Activated CD4-positive, alpha-beta T cell treated with anti-CD3 and anti-CD28 coated beads, Interleukin-2, Interleukin-4, amounts not matched to agents 100 ng/mL and 50 ng/mL, durations not matched to agents 16 hours and 8 hours (primary cell): ENCODE measurements around the gene CPS1.

Source experiments
- DNase-seq: peaks from one replicate; pipeline ENCODE4 v3.0.0-alpha.2; 2020; ENCODE audit warnings: low spot score

Gene CPS1

GRCh38 chr2:210546424-210547208, 9.8 kb upstream of the CPS1 start:
- no peak for DNase-seq

GRCh38 chr2:210548031-210548430, 8.4 kb upstream of the CPS1 start:
- DNase-seq, result no peak

GRCh38 chr2:210548878-210549384, 7.5 kb upstream of the CPS1 start:
- no peak for DNase-seq

- no peak for DNase-seq
These were observed 5.4 kb upstream of the CPS1 start for GRCh38 chr2:210551001-210551400.

GRCh38 chr2:210553373-210553772, 3.0 kb upstream of the CPS1 start:
- no peak for DNase-seq

GRCh38 chr2:210555555-210555954, 844 bp upstream of the CPS1 start:
- DNase-seq, result no peak

- DNase-seq, result no peak
These were observed 1.3 kb downstream of the CPS1 start for GRCh38 chr2:210557721-210558120.

- DNase-seq, result no peak
These were observed 2.3 kb downstream of the CPS1 start for GRCh38 chr2:210558708-210559107.

GRCh38 chr2:210559182-210559581, 2.8 kb downstream of the CPS1 start:
- DNase-seq, result no peak

GRCh38 chr2:210561475-210561874, 5.1 kb downstream of the CPS1 start:
- DNase-seq, result no peak

GRCh38 chr2:210562091-210562490, 5.7 kb downstream of the CPS1 start:
- DNase-seq, result no peak

GRCh38 chr2:210562502-210563080, 6.2 kb downstream of the CPS1 start:
- no peak for DNase-seq

- no peak for DNase-seq
These were observed 10.9 kb downstream of the CPS1 start for GRCh38 chr2:210567279-210567678.

GRCh38 chr2:210568108-210568507, 11.7 kb downstream of the CPS1 start:
- no peak for DNase-seq

- peak; percentile 48 for DNase-seq
These were observed 21.1 kb downstream of the CPS1 start for GRCh38 chr2:210577263-210578071.

- DNase-seq, result no peak
These were observed 28.4 kb downstream of the CPS1 start for GRCh38 chr2:210584834-210585233.

- no peak for DNase-seq
These were observed 30.0 kb downstream of the CPS1 start for GRCh38 chr2:210586381-210586780.

GRCh38 chr2:210591663-210592062, 35.3 kb downstream of the CPS1 start:
- DNase-seq, result no peak

GRCh38 chr2:210592726-210593125, 36.3 kb downstream of the CPS1 start:
- DNase-seq, result no peak

GRCh38 chr2:210593166-210593565, 36.8 kb downstream of the CPS1 start:
- no peak for DNase-seq

- no peak for DNase-seq
These were observed 41.8 kb downstream of the CPS1 start for GRCh38 chr2:210598219-210598618.

- DNase-seq, result no peak
These were observed 43.1 kb downstream of the CPS1 start for GRCh38 chr2:210599476-210599875.

GRCh38 chr2:210604666-210605065, 48.3 kb downstream of the CPS1 start:
- no peak for DNase-seq
